Measurements from ENCODE around the gene CIAO3.

DNA sequence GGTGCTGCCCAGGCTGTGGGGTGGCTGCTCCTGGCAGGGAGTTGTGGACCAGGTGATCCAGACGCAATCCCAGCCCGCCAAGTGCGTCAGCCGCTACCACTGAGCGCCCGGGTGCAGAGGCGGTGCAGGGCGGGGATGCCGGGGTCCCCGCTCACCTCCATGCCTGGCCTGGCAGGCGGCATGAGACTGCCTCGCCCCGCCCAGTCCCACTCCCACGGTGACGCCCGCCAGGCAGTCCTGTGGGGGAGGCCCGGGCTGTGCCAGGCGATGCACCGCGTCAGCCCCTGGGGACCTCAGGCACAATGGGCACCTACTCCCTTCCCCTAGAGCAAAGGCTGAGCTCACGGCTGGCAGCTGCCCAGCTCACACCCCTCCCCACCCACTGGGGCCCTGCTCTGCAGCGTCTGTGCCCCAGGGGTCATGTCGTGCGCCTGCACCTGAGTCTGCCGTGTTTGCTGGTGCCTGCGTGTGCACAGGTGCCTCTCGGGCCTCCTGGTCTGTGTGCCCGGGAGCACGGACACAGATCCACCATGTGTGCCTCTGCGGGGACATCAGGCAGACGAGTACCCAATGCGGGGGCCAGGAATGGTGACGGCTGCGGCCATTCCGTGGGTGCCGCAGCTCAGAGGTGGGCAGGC is 42.1 kb upstream of the CIAO3 start:
- no peak for TF ChIP-seq EP300 (IDR thresholded peaks at IDR 0.05)
- TF ChIP-seq, protein P1, sequence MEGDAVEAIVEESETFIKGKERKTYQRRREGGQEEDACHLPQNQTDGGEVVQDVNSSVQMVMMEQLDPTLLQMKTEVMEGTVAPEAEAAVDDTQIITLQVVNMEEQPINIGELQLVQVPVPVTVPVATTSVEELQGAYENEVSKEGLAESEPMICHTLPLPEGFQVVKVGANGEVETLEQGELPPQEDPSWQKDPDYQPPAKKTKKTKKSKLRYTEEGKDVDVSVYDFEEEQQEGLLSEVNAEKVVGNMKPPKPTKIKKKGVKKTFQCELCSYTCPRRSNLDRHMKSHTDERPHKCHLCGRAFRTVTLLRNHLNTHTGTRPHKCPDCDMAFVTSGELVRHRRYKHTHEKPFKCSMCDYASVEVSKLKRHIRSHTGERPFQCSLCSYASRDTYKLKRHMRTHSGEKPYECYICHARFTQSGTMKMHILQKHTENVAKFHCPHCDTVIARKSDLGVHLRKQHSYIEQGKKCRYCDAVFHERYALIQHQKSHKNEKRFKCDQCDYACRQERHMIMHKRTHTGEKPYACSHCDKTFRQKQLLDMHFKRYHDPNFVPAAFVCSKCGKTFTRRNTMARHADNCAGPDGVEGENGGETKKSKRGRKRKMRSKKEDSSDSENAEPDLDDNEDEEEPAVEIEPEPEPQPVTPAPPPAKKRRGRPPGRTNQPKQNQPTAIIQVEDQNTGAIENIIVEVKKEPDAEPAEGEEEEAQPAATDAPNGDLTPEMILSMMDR (IDR thresholded peaks at IDR 0.05): no peak
- TF ChIP-seq POLR2A (IDR thresholded peaks at IDR 0.05): no peak
- TF ChIP-seq POLR2AphosphoS5 (IDR thresholded peaks at IDR 0.05): no peak

All from upper lobe of left lung (tissue), 4 donors.